Stimulated activated CD8-positive, alpha-beta memory T cell treated with anti-CD3 and anti-CD28 coated beads, Interleukin-15, amount 100 ng/mL, for 1 hour (primary cell): ENCODE measurements around the gene PAF1.

ENCODE experiments used
- DNase-seq: peaks from one replicate; pipeline ENCODE4 v3.0.0-alpha.2; 2020; ENCODE audit warnings: low read depth

The PAF1 gene

GRCh38 chr19:39390751-39391437 lies at the start of gene PAF1, which contains the start of gene MED29:
TSS of gene PAF1 (minus strand) at chr19:39391106. CDS start at chr19:39390864, 242 bp downstream.
TSS of gene MED29 (plus strand) at chr19:39391378. CDS start at chr19:39391423, 45 bp downstream.
- peak; percentile 87 for DNase-seq

GRCh38 chr19:39438270-39438934 lies 47.5 kb upstream of the PAF1 start:
- no peak for DNase-seq

GRCh38 chr19:39436350-39436716 lies 45.4 kb upstream of the PAF1 start:
- no peak for DNase-seq

GRCh38 chr19:39435499-39436349 lies 44.8 kb upstream of the PAF1 start, which contains the start of gene RPS16:
TSS of gene RPS16 (minus strand) at chr19:39435949. CDS start at chr19:39435895, 54 bp downstream.
- DNase-seq: peak; percentile 99

- DNase-seq: no peak
These were observed 43.5 kb upstream of the PAF1 start for GRCh38 chr19:39434123-39435076.

- DNase-seq: no peak
These were observed 42.7 kb upstream of the PAF1 start for GRCh38 chr19:39433480-39434079.

- DNase-seq: no peak
These were observed 41.7 kb upstream of the PAF1 start for GRCh38 chr19:39432677-39433025.

- no peak for DNase-seq
These were observed 40.0 kb upstream of the PAF1 start for GRCh38 chr19:39430675-39431593.

GRCh38 chr19:39428283-39429112 lies 37.6 kb upstream of the PAF1 start:
- DNase-seq: no peak

GRCh38 chr19:39427707-39428106 lies 36.8 kb upstream of the PAF1 start:
- no peak for DNase-seq

GRCh38 chr19:39426170-39426569 lies 35.3 kb upstream of the PAF1 start:
- no peak for DNase-seq

GRCh38 chr19:39425744-39426143 lies 34.8 kb upstream of the PAF1 start:
- DNase-seq: no peak

- DNase-seq: no peak
These were observed 34.0 kb upstream of the PAF1 start for GRCh38 chr19:39424934-39425333.

GRCh38 chr19:39423258-39424086 lies 32.6 kb upstream of the PAF1 start:
- no peak for DNase-seq

- no peak for DNase-seq
These were observed 31.1 kb upstream of the PAF1 start for GRCh38 chr19:39422020-39422419.

- no peak for DNase-seq
These were observed 29.9 kb upstream of the PAF1 start for GRCh38 chr19:39420769-39421168.

- DNase-seq: no peak
These were observed 28.1 kb upstream of the PAF1 start for GRCh38 chr19:39419003-39419402.
